CD4-positive, alpha-beta T cell treated with Interleukin-6 at 100 ng/mL for 8 hours (primary cell): ENCODE measurements around the gene CANX.

Source experiments
- DNase-seq: peaks from one replicate; pipeline ENCODE4 v3.0.0-alpha.2; 2020; ENCODE audit warnings: mixed read lengths, low spot score

Gene CANX

GRCh38 chr5:179777456-179777855, 78.7 kb downstream of the CANX start:
- no peak for DNase-seq

GRCh38 chr5:179777909-179778308, 79.1 kb downstream of the CANX start:
- DNase-seq: no peak

- DNase-seq: no peak
Observed at GRCh38 chr5:179778591-179778990, 79.8 kb downstream of the CANX start.

- no peak for DNase-seq
Observed at GRCh38 chr5:179779826-179780225, 81.1 kb downstream of the CANX start.

- DNase-seq: no peak
Observed at GRCh38 chr5:179780362-179780761, 81.6 kb downstream of the CANX start.
